ENCODE data around the gene USP15. TPM values are rescaled to one million over a fixed set of nuclear protein-coding genes. Genes with fewer than 3 reads are reported as not detected.

Gene USP15
- total RNA-seq, 2 experiments from 2014 or later, result 84.5 to 95.5 TPM

DNA sequence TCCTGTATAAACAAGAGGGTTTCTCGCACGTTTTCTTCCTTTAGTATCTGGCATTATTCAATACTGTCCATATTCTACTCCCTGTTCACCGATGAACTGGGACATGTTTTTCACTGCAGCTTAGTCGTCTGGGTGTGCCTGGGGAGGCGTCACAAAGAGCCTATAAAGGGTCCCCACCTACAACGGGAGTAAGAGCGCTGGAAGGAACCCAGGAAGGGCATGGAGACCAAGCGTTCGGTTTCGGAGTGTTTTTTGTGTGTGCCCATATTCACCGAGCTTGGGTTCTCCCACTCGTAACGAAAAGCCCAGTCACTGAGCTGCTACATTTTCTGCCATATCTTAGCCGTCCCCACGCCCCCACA, 592 bp upstream of the USP15 start:
- H3K27ac Mint-ChIP-seq, result peak overlapping the region; percentile 98
- no peak for DNase-seq
- intact Hi-C loops (cut with micrococcal nuclease), result no loop called here
- H3K9me3 Mint-ChIP-seq, result no peaks in the 10 kb centered on the region
- H3K36me3 Mint-ChIP-seq (ENCODE audit: low read depth), result peaks cover 8% of the 10 kb centered on the region
- CTCF ChIA-PET, result interaction anchor here (1.1 to 1.3 kb wide), 2 partner anchors 12 to 20 kb away, joined by 3 to 4 read pairs; no protein-coding TSS in a partner anchor
- peak overlapping the region; percentile 85 for H3K4me3 Mint-ChIP-seq
- H3K27me3 Mint-ChIP-seq (ENCODE audit: low read depth), result no peaks in the 10 kb centered on the region
- H3K4me1 Mint-ChIP-seq (ENCODE audit: low read depth), result peaks cover 53% of the 10 kb centered on the region

- Mint-ChIP-seq H3K9me3 (no peaks in the 10 kb centered on the region), H3K36me3 (ENCODE audit: low read depth) (peaks cover 8% of the 10 kb centered on the region), H3K4me3 (peak overlapping the region; percentile 85), H3K27me3 (ENCODE audit: low read depth) (no peaks in the 10 kb centered on the region), H3K27ac (peak overlapping the region; percentile 98), H3K4me1 (ENCODE audit: low read depth) (peaks cover 62% of the 10 kb centered on the region)
- peak; percentile 78 for DNase-seq
- intact Hi-C loops (cut with micrococcal nuclease), result loop anchor here (1.0 to 5.0 kb wide), 6 partner anchors 24 to 531 kb away; partner anchors contain the start of gene MON2
- CTCF ChIA-PET, result no interaction called here
These were observed 804 bp downstream of the USP15 start for GRCh38 chr12:62260733-62261683.

- Mint-ChIP-seq H3K4me1 (ENCODE audit: low read depth) (peaks cover 60% of the 10 kb centered on the region), H3K36me3 (ENCODE audit: low read depth) (peaks cover 8% of the 10 kb centered on the region), H3K9me3 (no peaks in the 10 kb centered on the region), H3K27ac (peak overlapping the region; percentile 76), H3K27me3 (ENCODE audit: low read depth) (no peaks in the 10 kb centered on the region), H3K4me3 (peak overlapping the region; percentile 85)
- no peak for DNase-seq
- intact Hi-C loops (cut with micrococcal nuclease), result loop anchor here (1.0 to 5.0 kb wide), 4 partner anchors 23 to 530 kb away; no protein-coding TSS in a partner anchor
- CTCF ChIA-PET, result no interaction called here
These were observed 1.8 kb downstream of the USP15 start for GRCh38 chr12:62261876-62262517.

DNA sequence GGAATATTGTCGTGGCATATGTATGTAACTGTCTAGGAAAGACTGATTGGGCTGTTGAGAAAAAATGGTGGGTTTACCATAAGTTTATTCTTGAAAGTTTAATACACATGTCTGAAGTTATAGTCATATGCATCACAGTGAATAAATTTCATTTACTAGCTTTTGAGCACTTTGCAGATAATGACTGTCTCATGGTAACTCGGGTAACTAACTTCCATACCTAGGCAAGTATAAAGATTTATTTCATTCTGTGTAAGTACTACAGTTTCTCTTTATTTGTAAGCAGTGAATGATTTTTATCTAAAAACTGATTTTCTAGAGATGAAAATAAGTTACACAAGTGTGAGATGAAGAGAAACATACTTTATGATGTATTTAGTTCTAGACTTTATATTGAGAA, 3.0 kb downstream of the USP15 start:
- DNase-seq, result no peak
- CTCF ChIA-PET, result no interaction called here
- no peaks in the 10 kb centered on the region for H3K27me3 Mint-ChIP-seq (ENCODE audit: low read depth)
- H3K36me3 Mint-ChIP-seq (ENCODE audit: low read depth), result peaks cover 8% of the 10 kb centered on the region
- peak overlapping the region; percentile 69 for H3K4me3 Mint-ChIP-seq
- intact Hi-C loops (cut with micrococcal nuclease), result loop anchor here (5.0 kb wide), 2 partner anchors 259 to 529 kb away; no protein-coding TSS in a partner anchor
- peak overlapping the region; percentile 90 for H3K27ac Mint-ChIP-seq
- peaks cover 58% of the 10 kb centered on the region for H3K4me1 Mint-ChIP-seq (ENCODE audit: low read depth)
- H3K9me3 Mint-ChIP-seq, result no peaks in the 10 kb centered on the region

GRCh38 chr12:62263966-62264365, 3.8 kb downstream of the USP15 start:
- H3K36me3 Mint-ChIP-seq (ENCODE audit: low read depth), result peaks cover 8% of the 10 kb centered on the region
- intact Hi-C loops (cut with micrococcal nuclease), result loop anchor here (5.0 kb wide), 2 partner anchors 258 to 528 kb away; no protein-coding TSS in a partner anchor
- CTCF ChIA-PET, result no interaction called here
- no peaks in the 10 kb centered on the region for H3K27me3 Mint-ChIP-seq (ENCODE audit: low read depth)
- peaks cover 58% of the 10 kb centered on the region for H3K4me1 Mint-ChIP-seq (ENCODE audit: low read depth)
- H3K27ac Mint-ChIP-seq, result peak overlapping the region; percentile 90
- DNase-seq, result peak; percentile 34
- peak overlapping the region; percentile 69 for H3K4me3 Mint-ChIP-seq
- no peaks in the 10 kb centered on the region for H3K9me3 Mint-ChIP-seq

DNA sequence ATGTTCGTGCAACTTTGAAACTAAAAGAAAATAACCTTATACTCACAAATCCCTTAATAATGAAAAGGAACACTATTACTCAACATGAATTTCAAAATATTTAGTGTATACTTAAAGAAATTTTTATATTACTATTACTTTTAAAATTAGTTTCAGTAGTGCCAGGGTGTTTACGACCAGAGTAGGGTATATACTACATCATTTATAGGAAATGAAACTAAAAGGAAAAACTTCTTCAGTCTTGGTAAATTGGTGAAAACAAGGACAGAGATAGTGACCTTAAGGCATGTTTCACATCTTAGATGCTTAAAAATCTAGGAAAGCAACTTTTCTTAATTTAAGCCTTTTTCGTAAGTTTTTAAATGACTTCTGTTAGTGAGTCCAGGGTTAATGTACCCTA, 4.5 kb downstream of the USP15 start:
- CTCF ChIA-PET, result no interaction called here
- Mint-ChIP-seq H3K9me3 (no peaks in the 10 kb centered on the region), H3K4me1 (ENCODE audit: low read depth) (peaks cover 62% of the 10 kb centered on the region), H3K27ac (peak overlapping the region; percentile 90), H3K4me3 (peak overlapping the region; percentile 69), H3K27me3 (ENCODE audit: low read depth) (no peaks in the 10 kb centered on the region), H3K36me3 (ENCODE audit: low read depth) (peaks cover 8% of the 10 kb centered on the region)
- intact Hi-C loops (cut with micrococcal nuclease), result loop anchor here (5.0 kb wide), 2 partner anchors 258 to 528 kb away; no protein-coding TSS in a partner anchor
- no peak for DNase-seq

GRCh38 chr12:62265511-62265910, 5.3 kb downstream of the USP15 start:
- H3K4me1 Mint-ChIP-seq (ENCODE audit: low read depth), result peaks cover 70% of the 10 kb centered on the region
- H3K27ac Mint-ChIP-seq, result peak overlapping the region; percentile 36
- no peaks in the 10 kb centered on the region for H3K9me3 Mint-ChIP-seq
- H3K4me3 Mint-ChIP-seq, result no peak overlapping the region
- intact Hi-C loops (cut with micrococcal nuclease), result no loop called here
- DNase-seq, result no peak
- no peaks in the 10 kb centered on the region for H3K27me3 Mint-ChIP-seq (ENCODE audit: low read depth)
- peaks cover 6% of the 10 kb centered on the region for H3K36me3 Mint-ChIP-seq (ENCODE audit: low read depth)
- CTCF ChIA-PET, result interaction anchor here (0.6 to 1.1 kb wide), 3 partner anchors 19 to 1814 kb away, joined by 3 to 4 read pairs (median 3); no protein-coding TSS in a partner anchor

GRCh38 chr12:62267026-62267425, 6.8 kb downstream of the USP15 start:
- Mint-ChIP-seq H3K27ac (peak overlapping the region; percentile 71), H3K4me1 (ENCODE audit: low read depth) (peaks cover 78% of the 10 kb centered on the region), H3K4me3 (no peak overlapping the region), H3K27me3 (ENCODE audit: low read depth) (no peaks in the 10 kb centered on the region), H3K36me3 (ENCODE audit: low read depth) (peaks cover 6% of the 10 kb centered on the region), H3K9me3 (no peaks in the 10 kb centered on the region)
- intact Hi-C loops (cut with micrococcal nuclease), result loop anchor here (1.0 kb wide), 1 partner anchor 8 kb away; no protein-coding TSS in a partner anchor
- no peak for DNase-seq
- CTCF ChIA-PET, result interaction anchor here (1.5 kb wide), 1 partner anchor 168 kb away, joined by 3 read pairs; no protein-coding TSS in a partner anchor

DNA sequence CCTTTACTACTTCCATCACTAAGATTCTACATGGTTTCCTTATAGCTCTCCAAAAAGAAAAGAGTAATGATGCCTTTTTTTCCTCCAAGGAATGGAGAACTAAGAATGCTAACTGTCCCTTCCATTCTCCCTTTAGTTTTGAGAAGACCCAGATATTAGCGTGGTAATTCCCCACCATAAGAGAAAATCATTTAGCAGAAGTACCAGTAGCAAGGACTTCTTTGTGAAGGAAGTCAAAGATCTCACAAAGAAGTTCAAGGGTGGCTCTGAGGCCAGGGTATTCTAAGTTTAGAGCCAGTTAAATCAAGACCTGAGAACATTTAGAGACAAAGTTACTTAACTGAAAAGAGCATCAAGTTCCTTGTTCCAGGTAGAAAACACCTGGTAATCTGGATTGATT, 7.3 kb downstream of the USP15 start:
- CTCF ChIA-PET, result interaction anchor here (0.5 to 1.5 kb wide), 3 partner anchors 64 to 168 kb away, joined by 3 read pairs; no protein-coding TSS in a partner anchor
- DNase-seq, result no peak
- H3K4me3 Mint-ChIP-seq, result no peak overlapping the region
- H3K36me3 Mint-ChIP-seq (ENCODE audit: low read depth), result peaks cover 6% of the 10 kb centered on the region
- peaks cover 81% of the 10 kb centered on the region for H3K4me1 Mint-ChIP-seq (ENCODE audit: low read depth)
- intact Hi-C loops (cut with micrococcal nuclease), result loop anchor here (1.0 kb wide), 1 partner anchor 8 kb away; no protein-coding TSS in a partner anchor
- peak overlapping the region; percentile 71 for H3K27ac Mint-ChIP-seq
- H3K27me3 Mint-ChIP-seq (ENCODE audit: low read depth), result no peaks in the 10 kb centered on the region
- H3K9me3 Mint-ChIP-seq, result no peaks in the 10 kb centered on the region

- H3K27ac Mint-ChIP-seq, result peak overlapping the region; percentile 83
These were observed 8.8 kb downstream of the USP15 start for GRCh38 chr12:62268956-62269355.

DNA sequence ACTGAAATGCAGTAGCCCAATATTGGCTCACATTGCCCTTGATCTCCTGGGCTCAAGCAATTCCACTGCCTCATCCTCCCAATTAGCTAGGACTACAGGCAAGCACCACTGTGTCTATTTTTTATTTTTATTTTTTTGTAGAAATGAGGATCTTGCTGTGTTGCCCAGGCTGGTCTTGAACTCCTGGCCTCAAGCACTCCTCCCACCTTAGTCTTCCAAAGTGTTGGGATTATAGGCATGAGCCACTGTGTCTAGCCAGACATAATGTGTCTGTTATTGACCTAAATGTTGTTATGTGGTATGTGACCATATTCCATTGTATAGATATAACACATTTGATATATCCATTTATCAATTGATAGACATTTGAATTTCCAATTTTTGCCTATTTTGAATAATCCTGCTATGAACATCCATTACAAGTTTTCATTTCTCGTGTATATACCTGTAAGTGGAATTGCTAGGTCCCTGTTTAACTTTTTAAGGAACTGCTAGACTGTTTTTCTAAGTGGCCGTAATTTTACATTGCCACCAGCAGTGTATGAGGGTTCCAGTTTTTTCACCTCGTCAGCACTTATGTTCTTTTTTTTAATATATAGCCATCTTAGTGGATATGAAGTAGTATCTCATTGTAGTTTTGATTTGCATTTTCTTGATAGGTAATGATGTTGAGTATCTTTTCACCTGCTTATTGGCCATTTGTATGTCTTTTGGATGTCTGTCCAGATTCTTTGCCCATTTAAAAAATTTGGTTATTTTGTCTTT, 9.4 kb downstream of the USP15 start:
- H3K9me3 Mint-ChIP-seq, result no peaks in the 10 kb centered on the region
- no peaks in the 10 kb centered on the region for H3K27me3 Mint-ChIP-seq (ENCODE audit: low read depth)
- H3K36me3 Mint-ChIP-seq (ENCODE audit: low read depth), result no peaks in the 10 kb centered on the region
- H3K27ac Mint-ChIP-seq, result no peak overlapping the region
- peaks cover 81% of the 10 kb centered on the region for H3K4me1 Mint-ChIP-seq (ENCODE audit: low read depth)
- CTCF ChIA-PET, result no interaction called here
- H3K4me3 Mint-ChIP-seq, result no peak overlapping the region
- DNase-seq, result no peak
- intact Hi-C loops (cut with micrococcal nuclease), result no loop called here

More at GRCh38 chr12:62268956-62269355, 8.8 kb downstream of the USP15 start:
- no peaks in the 10 kb centered on the region for H3K9me3 Mint-ChIP-seq
- CTCF ChIA-PET, result no interaction called here
- H3K4me1 Mint-ChIP-seq (ENCODE audit: low read depth), result peaks cover 81% of the 10 kb centered on the region
- no peak for DNase-seq
- peaks cover 5% of the 10 kb centered on the region for H3K36me3 Mint-ChIP-seq (ENCODE audit: low read depth)
- no peaks in the 10 kb centered on the region for H3K27me3 Mint-ChIP-seq (ENCODE audit: low read depth)
- H3K4me3 Mint-ChIP-seq, result no peak overlapping the region
- intact Hi-C loops (cut with micrococcal nuclease), result no loop called here
